ENCODE results near the gene ST6GALNAC3. TPM values are rescaled to one million over a fixed set of nuclear protein-coding genes. Genes with fewer than 3 reads are reported as not detected.

ST6GALNAC3 gene
- total and polyA plus RNA-seq, 2 donors from 2014 or later = 8.8 to 15.8 TPM

GRCh38 chr1:76572229-76572628 lies 497.7 kb downstream of the ST6GALNAC3 start:
- no peaks in the 10 kb centered on the region for H3K4me1 ChIP-seq (ENCODE audit: control insufficient read depth in 2 of 3, insufficient read depth in 2 of 3, low read depth in 1 of 3, low read length in 3 of 3)
- H3K4me3 ChIP-seq (ENCODE audit: low read length in 3 of 3) = no peak overlapping the region
- FAIRE-seq = no peak
- H3K9me3 ChIP-seq (ENCODE audit: control insufficient read depth in 2 of 3, insufficient read depth in 1 of 3, low read length in 3 of 3) = no peaks in the 10 kb centered on the region
- H3K27ac ChIP-seq (ENCODE audit: low read depth in 2 of 2, low read length in 2 of 2) = no peak overlapping the region
- no peaks in the 10 kb centered on the region for H3K36me3 ChIP-seq (ENCODE audit: control insufficient read depth in 2 of 3, insufficient read depth in 3 of 3, low read length in 3 of 3)
- no peak overlapping the region for H3K9ac ChIP-seq (ENCODE audit: low read length in 3 of 3)
- intact Hi-C loops (cut with DNase I) = no loop called here
- TF ChIP-seq CTCF (IDR thresholded peaks at IDR 0.05; ENCODE audit: borderline replicate concordance, extremely low read depth, insufficient read depth) = no peak
- no peak for DNase-seq
- H3K27me3 ChIP-seq (ENCODE audit: control insufficient read depth, insufficient read depth, low read length) = no peaks in the 10 kb centered on the region

- TF ChIP-seq CTCF (IDR thresholded peaks at IDR 0.05; ENCODE audit: borderline replicate concordance, extremely low read depth, insufficient read depth) = no peak
- H3K36me3 ChIP-seq (ENCODE audit: control insufficient read depth in 2 of 3, insufficient read depth in 3 of 3, low read length in 3 of 3) = no peaks in the 10 kb centered on the region
- no peak for DNase-seq
- no peak for FAIRE-seq
- no peaks in the 10 kb centered on the region for H3K4me1 ChIP-seq (ENCODE audit: control insufficient read depth in 2 of 3, insufficient read depth in 2 of 3, low read depth in 1 of 3, low read length in 3 of 3)
- intact Hi-C loops (cut with DNase I) = no loop called here
- H3K4me3 ChIP-seq (ENCODE audit: low read length in 3 of 3) = no peak overlapping the region
- H3K27me3 ChIP-seq (ENCODE audit: control insufficient read depth, insufficient read depth, low read length) = no peaks in the 10 kb centered on the region
- H3K9me3 ChIP-seq (ENCODE audit: control insufficient read depth in 2 of 3, insufficient read depth in 1 of 3, low read length in 3 of 3) = no peaks in the 10 kb centered on the region
- no peak overlapping the region for H3K27ac ChIP-seq (ENCODE audit: low read depth in 2 of 2, low read length in 2 of 2)
- no peak overlapping the region for H3K9ac ChIP-seq (ENCODE audit: low read length in 3 of 3)
Measured at GRCh38 chr1:76576876-76577524, 502.5 kb downstream of the ST6GALNAC3 start.

GRCh38 chr1:76577525-76578185 lies 503.1 kb downstream of the ST6GALNAC3 start:
- intact Hi-C loops (cut with DNase I) = no loop called here
- no peaks in the 10 kb centered on the region for H3K9me3 ChIP-seq (ENCODE audit: control insufficient read depth in 2 of 3, insufficient read depth in 1 of 3, low read length in 3 of 3)
- TF ChIP-seq CTCF (IDR thresholded peaks at IDR 0.05; ENCODE audit: borderline replicate concordance, extremely low read depth, insufficient read depth) = no peak
- DNase-seq (no peak), FAIRE-seq (no peak)
- H3K4me3 ChIP-seq (ENCODE audit: low read length in 3 of 3) = no peak overlapping the region
- no peaks in the 10 kb centered on the region for H3K36me3 ChIP-seq (ENCODE audit: control insufficient read depth in 2 of 3, insufficient read depth in 3 of 3, low read length in 3 of 3)
- H3K9ac ChIP-seq (ENCODE audit: low read length in 3 of 3) = no peak overlapping the region
- H3K4me1 ChIP-seq (ENCODE audit: control insufficient read depth in 2 of 3, insufficient read depth in 2 of 3, low read depth in 1 of 3, low read length in 3 of 3) = no peaks in the 10 kb centered on the region
- H3K27ac ChIP-seq (ENCODE audit: low read depth in 2 of 2, low read length in 2 of 2) = no peak overlapping the region
- H3K27me3 ChIP-seq (ENCODE audit: control insufficient read depth, insufficient read depth, low read length) = no peaks in the 10 kb centered on the region

Measured in kidney (tissue), 14 donors.